Upper lobe of right lung (tissue), 1 donor: ENCODE data around the gene C10orf53. TPM values are rescaled to one million over a fixed set of nuclear protein-coding genes. Genes with fewer than 3 reads are reported as not detected.

Source experiments
- ATAC-seq: fragments of 200-7000 bp; cut with Tn5 transposase; one replicate; pipeline ENCODE4 v1.9.1; 2020; ENCODE audit warnings: mild to moderate bottlenecking, moderate library complexity
- DNase-seq: peaks from one replicate; pipeline ENCODE4 v3.0.0-alpha.2; 2020
- H3K27ac ChIP-seq: fragments of 200-600 bp; one replicate; pipeline ENCODE4 v1.8.0; 2022
- H3K27me3 ChIP-seq: fragments of 200-600 bp; one replicate; pipeline ENCODE4 v1.8.0; 2022; ENCODE audit warnings: mild to moderate bottlenecking
- H3K36me3 ChIP-seq: fragments of 200-600 bp; one replicate; pipeline ENCODE4 v1.8.0; 2022
- H3K4me1 ChIP-seq: fragments of 200-600 bp; one replicate; pipeline ENCODE4 v1.8.0; 2022
- H3K4me3 ChIP-seq: fragments of 200-600 bp; one replicate; pipeline ENCODE4 v1.8.0; 2022; ENCODE audit warnings: mild to moderate bottlenecking
- H3K9me3 ChIP-seq: fragments of 200-600 bp; one replicate; pipeline ENCODE4 v1.8.0; 2022
- CTCF ChIP-seq: fragments of 200-600 bp; IDR thresholded peaks from one replicate; pipeline ENCODE4 v1.8.0; 2022; ENCODE audit warnings: antibody characterized with exemption
- intact Hi-C: fragments of 100-400 bp; cut with DNase I; formaldehyde crosslinking; loops from one replicate; pipeline ENCODE4 v1.11.0; 2022
- total RNA-seq: library from RNA; stranded (reverse); fragmentation: NEBNext Ultra II Directional; extraction: Animal tissue kit (Norgen Biotek cat#: 25700); gene quantifications from one replicate; pipeline ENCODE4 v1.2.1, GENCODE V29; 2021
- donor health status: DM: no; HTN: yes; CAD: no; lungs with severe emphysema.

The C10orf53 gene
- total RNA-seq, 1 donor from 2014 or later: not detected

- TF ChIP-seq CTCF: no peak
- Histone ChIP-seq H3K36me3 (no peaks in the 10 kb centered on the region), H3K4me3 (no peak overlapping the region), H3K9me3 (no peaks in the 10 kb centered on the region), H3K27ac (no peak overlapping the region), H3K4me1 (no peaks in the 10 kb centered on the region), H3K27me3 (peaks cover 12% of the 10 kb centered on the region)
- intact Hi-C loops: no loop called here
- DNase-seq (no peak), ATAC-seq (no peak)
Measured at GRCh38 chr10:49651039-49651835, 28.2 kb upstream of the C10orf53 start.

GRCh38 chr10:49651917-49652316 is 27.5 kb upstream of the C10orf53 start:
- intact Hi-C loops: no loop called here
- no peak for ATAC-seq
- DNase-seq: no peak

GRCh38 chr10:49652421-49653272 is 26.8 kb upstream of the C10orf53 start:
- Histone ChIP-seq H3K4me1 (no peaks in the 10 kb centered on the region), H3K36me3 (no peaks in the 10 kb centered on the region), H3K4me3 (no peak overlapping the region), H3K9me3 (no peaks in the 10 kb centered on the region), H3K27me3 (peaks cover 12% of the 10 kb centered on the region), H3K27ac (no peak overlapping the region)
- TF ChIP-seq CTCF: no peak
- intact Hi-C loops: no loop called here
- ATAC-seq (no peak), DNase-seq (no peak)

More at GRCh38 chr10:49651917-49652316, 27.5 kb upstream of the C10orf53 start:
- no peaks in the 10 kb centered on the region for H3K36me3 ChIP-seq
- no peaks in the 10 kb centered on the region for H3K9me3 ChIP-seq
- TF ChIP-seq CTCF: no peak
- no peak overlapping the region for H3K27ac ChIP-seq
- no peak overlapping the region for H3K4me3 ChIP-seq
- H3K27me3 ChIP-seq: peaks cover 12% of the 10 kb centered on the region
- no peaks in the 10 kb centered on the region for H3K4me1 ChIP-seq

- Histone ChIP-seq H3K9me3 (no peaks in the 10 kb centered on the region), H3K4me3 (no peak overlapping the region), H3K36me3 (no peaks in the 10 kb centered on the region), H3K27me3 (peaks cover 12% of the 10 kb centered on the region), H3K4me1 (no peaks in the 10 kb centered on the region), H3K27ac (no peak overlapping the region)
- no peak for TF ChIP-seq CTCF
- DNase-seq: no peak
- ATAC-seq: no peak
- intact Hi-C loops: no loop called here
Measured at GRCh38 chr10:49653273-49653929, 26.1 kb upstream of the C10orf53 start.

GRCh38 chr10:49654036-49654693 is 25.3 kb upstream of the C10orf53 start:
- Histone ChIP-seq H3K4me3 (no peak overlapping the region), H3K27me3 (peaks cover 12% of the 10 kb centered on the region), H3K36me3 (no peaks in the 10 kb centered on the region), H3K9me3 (no peaks in the 10 kb centered on the region), H3K4me1 (no peaks in the 10 kb centered on the region), H3K27ac (no peak overlapping the region)
- DNase-seq (no peak), ATAC-seq (no peak)
- intact Hi-C loops: no loop called here
- TF ChIP-seq CTCF: no peak
